Left colon (tissue), 2 donors: ENCODE results near the gene LTV1. TPM values are rescaled to one million over a fixed set of nuclear protein-coding genes. Genes with fewer than 3 reads are reported as not detected.
"Not testable (repeated sequence)": the region's sequence is repeated elsewhere in the genome, so short reads cannot be mapped to it uniquely, and the experiment has no call there.

Experiments used
- ATAC-seq: fragments of 200-7000 bp; cut with Tn5 transposase; one replicate; pipeline ENCODE4 v1.9.1; 2020; ENCODE audit warnings: mild to moderate bottlenecking, moderate library complexity
- DNase-seq, 2 donors: peaks; one replicate each; pipeline ENCODE4 v3.0.0-alpha.2; 2020
- intact Hi-C, 2 donors: fragments of 100-400 bp; cut with DNase I in 1 of 2; cut with micrococcal nuclease in 1 of 2; formaldehyde crosslinking; loops; one replicate each; pipeline versions ENCODE4 v1.11.2 to v1.14.0; 2022; cut with DNase I, micrococcal nuclease
- total RNA-seq, 2 donors: library from RNA; stranded (reverse); fragmentation: NEBNext Ultra II Directional; extraction: Animal tissue kit (Norgen Biotek cat#: 25700); gene quantifications; one replicate each; pipeline ENCODE4 v1.2.1, GENCODE V29; 2021
- donor health status: DM: no; HTN: no; CAD: no.
- donor health status: DM: yes; HTN: yes; CAD: no.

The LTV1 gene
- total RNA-seq, 2 donors from 2014 or later, result 11.9 to 17.2 TPM

GRCh38 chr6:143839196-143839595, 3.9 kb upstream of the LTV1 start:
- no peak for ATAC-seq
- no peak for DNase-seq
- intact Hi-C loops, result no loop called here

GRCh38 chr6:143840595-143841265, 2.4 kb upstream of the LTV1 start:
- no peak for ATAC-seq
- intact Hi-C loops, result no loop called here
- DNase-seq, result no peak

DNA sequence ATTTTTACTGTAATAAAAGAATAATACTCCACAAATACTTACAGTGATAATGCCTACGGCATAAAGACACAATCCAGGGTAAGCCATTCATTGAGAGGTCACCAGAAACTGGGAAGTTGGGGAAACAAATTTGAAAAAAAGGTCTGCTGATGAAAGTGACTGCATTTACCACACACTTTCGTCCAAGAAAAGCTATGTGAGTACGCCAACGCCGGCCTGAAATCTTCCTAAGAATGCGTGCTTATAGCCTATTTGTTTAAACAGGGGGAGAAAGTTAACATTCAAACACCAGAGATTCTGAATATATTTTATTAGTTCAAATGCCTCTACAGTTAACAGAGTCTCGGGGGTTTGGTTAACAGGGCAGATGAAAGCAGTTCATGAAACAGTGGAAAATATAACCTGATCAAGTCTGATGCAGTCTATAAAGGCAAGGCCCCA, 657 bp upstream of the LTV1 start:
- peak; percentile 21 for ATAC-seq
- peak in 1 of 2 donors; percentile 23 for DNase-seq
- intact Hi-C loops, result no loop called here

GRCh38 chr6:143843677-143843999, 500 bp downstream of the LTV1 start:
- DNase-seq, result no peak
- peak; percentile 11 for ATAC-seq
- intact Hi-C loops, result no loop called here

DNA sequence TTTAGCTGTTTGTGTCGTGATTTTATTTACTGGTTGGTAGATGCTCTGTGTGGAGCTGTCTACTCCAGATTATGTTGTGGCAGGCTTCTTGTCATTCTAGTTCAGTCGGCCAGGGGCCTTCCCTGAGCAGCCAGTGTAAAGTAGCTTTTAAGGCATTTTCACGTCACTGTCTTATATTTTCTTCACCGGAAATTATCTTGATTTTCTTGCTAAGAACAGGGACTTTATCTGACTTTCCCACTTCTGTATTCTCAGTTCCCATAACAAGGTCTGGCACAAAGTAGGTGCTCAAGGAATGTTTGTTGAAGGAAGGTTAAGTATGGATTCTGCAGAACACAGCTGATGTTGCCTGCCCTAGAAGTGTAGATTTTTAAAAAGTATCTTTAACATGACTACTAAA, 868 bp downstream of the LTV1 start:
- no peak for DNase-seq
- intact Hi-C loops, result no loop called here
- no peak for ATAC-seq

GRCh38 chr6:143845033-143845432, 1.9 kb downstream of the LTV1 start:
- no peak for ATAC-seq
- intact Hi-C loops, result no loop called here
- no peak for DNase-seq

DNA sequence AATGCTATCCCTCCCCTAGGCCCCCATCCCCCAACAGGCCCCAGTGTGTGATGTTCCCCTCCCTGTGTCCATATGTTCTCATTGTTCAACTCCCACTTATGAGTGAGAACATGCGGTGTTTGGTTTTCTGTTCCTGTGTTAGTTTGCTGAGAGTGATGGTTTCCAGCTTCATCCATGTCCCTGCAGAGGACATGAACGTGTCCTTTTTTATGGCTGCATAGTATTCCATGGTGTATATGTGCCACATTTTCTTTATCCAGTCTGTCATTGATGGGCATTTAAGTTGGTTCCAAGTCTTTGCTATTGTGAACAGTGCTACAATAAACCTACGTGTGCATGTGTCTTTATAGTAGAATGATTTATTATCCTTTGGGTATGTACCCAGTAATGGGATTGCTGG, 8.6 kb downstream of the LTV1 start:
- DNase-seq, intact Hi-C loops, ATAC-seq: not testable (repeated sequence)

DNA sequence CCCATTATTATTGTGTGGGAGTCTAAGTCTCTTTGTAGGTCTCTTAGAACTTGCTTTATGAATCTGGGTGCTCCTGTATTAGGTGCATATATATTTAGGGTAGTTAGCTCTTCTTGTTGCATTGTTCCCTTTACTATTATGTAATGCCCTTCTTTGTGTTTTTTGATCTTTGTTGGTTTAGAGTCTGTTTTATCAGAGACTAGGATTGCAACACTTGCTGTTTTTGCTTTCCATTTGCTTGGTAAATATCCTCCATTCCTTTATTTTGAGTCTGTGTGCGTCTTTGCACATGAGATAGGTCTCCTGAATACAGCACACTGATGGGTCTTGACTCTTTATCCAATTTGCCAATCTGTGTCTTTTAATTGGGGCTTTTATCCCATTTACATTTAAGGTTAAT, 11.9 kb downstream of the LTV1 start:
- intact Hi-C loops, DNase-seq, ATAC-seq: not testable (repeated sequence)

- intact Hi-C loops, ATAC-seq: not testable (repeated sequence)
Measured at GRCh38 chr6:143856762-143857161, 13.6 kb downstream of the LTV1 start.

GRCh38 chr6:143857651-143858050, 14.5 kb downstream of the LTV1 start:
- ATAC-seq (no peak), DNase-seq (no peak)
- intact Hi-C loops, result no loop called here

More at GRCh38 chr6:143856762-143857161, 13.6 kb downstream of the LTV1 start:
- not testable (repeated sequence) for DNase-seq

GRCh38 chr6:143859891-143860660, 16.9 kb downstream of the LTV1 start:
- ATAC-seq (no peak), DNase-seq (no peak)
- intact Hi-C loops, result no loop called here

DNA sequence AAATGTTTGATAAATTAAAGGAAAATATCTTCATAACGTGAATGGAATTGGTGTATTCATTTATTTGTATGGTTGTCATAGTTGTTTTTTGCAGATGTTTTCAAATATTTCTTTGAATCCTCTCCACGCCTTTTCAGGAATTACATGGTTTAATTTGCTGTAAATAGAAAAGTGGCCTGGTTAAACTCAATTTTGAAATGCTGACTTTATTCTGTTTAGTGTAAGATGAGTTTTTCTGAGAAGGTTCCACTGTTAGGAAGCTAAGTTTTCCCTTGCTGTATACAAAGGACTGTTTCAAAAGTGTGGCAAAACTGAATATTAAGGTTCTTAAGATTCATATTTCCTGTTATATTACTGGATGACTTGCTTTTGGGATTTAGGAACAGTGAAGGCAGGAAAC, 20.6 kb downstream of the LTV1 start:
- intact Hi-C loops, result no loop called here
- ATAC-seq (no peak), DNase-seq (no peak)

DNA sequence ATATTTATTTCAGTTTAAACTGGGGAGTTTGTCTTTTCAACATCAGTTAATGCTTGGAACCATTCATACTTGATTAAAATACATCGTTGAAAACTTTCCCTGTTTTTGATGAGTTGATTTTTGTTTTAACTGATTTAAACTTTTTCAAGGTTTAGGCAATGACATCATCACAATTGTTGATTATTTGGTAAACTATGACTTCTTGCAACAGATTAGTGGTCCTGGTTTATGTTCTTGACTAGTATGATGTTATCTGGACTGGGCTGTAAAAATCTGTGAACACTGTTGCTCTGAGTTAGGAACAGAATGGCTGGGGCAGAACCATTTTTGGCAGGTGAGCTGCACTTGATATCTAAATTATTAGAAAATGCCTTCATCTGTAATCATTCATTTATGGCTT, 21.1 kb downstream of the LTV1 start, which contains the start of gene ZC2HC1B:
TSS of gene ZC2HC1B (plus strand) at position 241 of the 400 bp plus-strand sequence. CDS start at position 307, 66 bp downstream.
- intact Hi-C loops, result no loop called here
- DNase-seq, result no peak
- ATAC-seq, result no peak

- ATAC-seq (no peak), DNase-seq (no peak)
- intact Hi-C loops, result no loop called here
Measured at GRCh38 chr6:143867236-143867635, 24.1 kb downstream of the LTV1 start.

GRCh38 chr6:143868808-143869207, 25.7 kb downstream of the LTV1 start:
- ATAC-seq, intact Hi-C loops, DNase-seq: not testable (repeated sequence)

DNA sequence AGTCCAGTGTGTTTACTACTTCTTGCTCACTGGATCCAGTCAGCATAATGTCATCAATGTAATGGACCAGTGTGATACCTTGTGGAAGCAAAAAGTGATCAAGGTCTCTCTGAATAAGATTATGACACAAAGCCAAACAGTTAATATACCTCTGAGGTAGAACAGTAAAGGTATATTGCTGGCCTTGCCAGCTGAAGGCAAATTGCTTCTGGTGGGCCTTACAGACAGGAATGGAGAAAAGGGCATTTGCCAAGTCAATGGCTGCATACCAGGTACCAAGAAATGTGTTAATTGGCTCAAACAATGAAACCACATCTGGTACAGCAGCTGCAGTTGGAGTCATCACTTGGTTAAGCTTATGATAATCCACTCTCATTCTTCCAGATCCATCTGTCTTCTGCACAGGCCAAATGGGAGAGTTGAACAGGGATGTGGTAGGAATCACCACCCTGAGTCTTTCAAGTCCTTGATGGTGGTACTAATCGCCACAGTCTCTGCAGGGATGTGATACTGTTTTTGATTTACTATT, 28.1 kb downstream of the LTV1 start:
- ATAC-seq, DNase-seq, intact Hi-C loops: not testable (repeated sequence)

- ATAC-seq (no peak), DNase-seq (no peak)
- intact Hi-C loops, result no loop called here
Measured at GRCh38 chr6:143872201-143872600, 29.1 kb downstream of the LTV1 start.

- ATAC-seq, DNase-seq, intact Hi-C loops: not testable (repeated sequence)
Measured at GRCh38 chr6:143873600-143873999, 30.5 kb downstream of the LTV1 start.

DNA sequence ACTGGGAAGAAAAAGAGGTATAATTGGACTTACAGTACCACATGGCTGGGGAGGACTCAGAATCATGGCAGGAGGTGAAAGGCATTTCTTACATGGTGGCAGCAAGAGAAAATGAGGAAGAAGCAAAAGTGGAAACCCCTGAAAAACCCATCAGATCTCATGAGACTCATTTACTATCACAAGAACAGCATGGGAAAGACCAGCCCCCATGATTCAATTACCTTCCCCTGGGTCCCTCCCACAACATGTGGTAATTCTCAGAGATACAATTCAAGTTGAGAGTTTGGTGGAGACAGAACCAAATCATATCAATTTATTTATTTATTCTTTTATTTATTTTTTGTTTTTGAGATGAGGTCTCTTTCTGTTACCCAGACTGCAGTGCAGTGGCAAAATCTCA, 31.4 kb downstream of the LTV1 start:
- ATAC-seq, DNase-seq, intact Hi-C loops: not testable (repeated sequence)
